Activated naive CD8-positive, alpha-beta T cell treated with anti-CD3 and anti-CD28 coated beads, Interleukin-2, amount 50 U/mL, for 16 hours (primary cell): ENCODE data around the gene SIPA1L3.

Experiments
- DNase-seq: peaks from one replicate; pipeline ENCODE4 v3.0.0-alpha.2; 2020; ENCODE audit warnings: low read depth, low spot score

Gene SIPA1L3

DNA sequence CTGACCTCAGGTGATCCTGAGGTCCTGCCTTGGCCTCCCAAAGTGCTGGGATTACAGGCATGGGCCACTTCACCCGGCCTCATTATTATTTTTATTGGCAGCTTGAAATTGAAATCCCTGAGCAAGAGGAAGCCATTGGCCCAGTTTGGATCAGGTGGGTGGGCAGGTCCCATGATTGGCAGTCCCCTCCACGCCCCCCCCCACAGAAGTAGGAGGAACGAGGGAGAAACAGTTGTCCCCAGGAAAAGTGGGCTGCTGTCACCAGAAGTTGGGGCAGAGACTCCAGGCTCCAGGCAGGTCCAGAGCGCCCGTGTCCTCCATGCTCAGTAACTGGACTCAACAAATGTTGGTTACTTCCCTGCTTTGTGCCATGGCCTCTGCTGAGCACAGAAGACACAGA, 70.4 kb downstream of the SIPA1L3 start:
- no peak for DNase-seq

DNA sequence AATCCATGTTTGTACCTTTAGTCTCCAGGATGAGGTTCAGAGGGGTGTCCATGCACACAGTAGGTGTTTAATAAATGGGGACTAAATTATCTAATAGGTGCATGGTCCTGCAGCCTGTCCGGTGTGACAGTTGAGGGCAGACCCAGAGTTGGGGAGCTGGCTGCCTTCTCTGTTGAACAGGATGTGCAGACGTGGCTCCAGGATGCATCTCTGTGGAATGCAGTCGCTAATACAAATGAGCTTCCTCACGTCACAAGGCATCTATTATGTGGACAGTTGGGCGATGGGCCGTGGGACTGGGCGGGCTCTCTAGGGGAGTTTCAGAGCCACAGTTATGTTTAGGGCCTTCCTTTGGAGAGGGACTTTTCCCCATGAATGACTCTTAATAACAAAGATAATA, 71.0 kb downstream of the SIPA1L3 start:
- DNase-seq = no peak

DNA sequence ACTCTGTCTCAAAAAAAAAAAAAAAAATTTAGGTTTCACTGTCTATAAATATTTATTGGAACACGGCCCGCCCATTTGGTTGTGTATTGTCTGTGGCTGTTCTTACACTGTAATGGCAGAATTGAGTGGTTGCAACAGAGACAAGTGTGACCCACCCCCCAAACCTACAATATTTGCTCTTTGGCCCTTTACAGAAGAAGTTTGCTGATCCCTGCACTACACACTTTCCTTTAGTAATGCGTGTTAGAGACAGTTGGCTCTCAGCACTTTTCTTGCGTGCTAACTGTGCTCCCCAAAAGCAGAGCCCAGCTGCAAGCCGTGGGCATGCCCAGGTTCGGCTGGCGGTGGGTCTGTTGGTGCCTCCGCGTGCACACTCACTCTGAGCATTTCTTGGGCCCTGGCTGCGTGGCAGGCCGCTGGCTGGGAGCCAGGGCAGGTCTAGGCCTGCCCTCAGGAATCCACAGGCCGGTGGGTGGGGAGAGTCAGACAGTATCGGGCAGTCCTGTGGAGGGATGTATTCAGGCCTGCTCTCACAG, 72.6 kb downstream of the SIPA1L3 start:
- no peak for DNase-seq

DNA sequence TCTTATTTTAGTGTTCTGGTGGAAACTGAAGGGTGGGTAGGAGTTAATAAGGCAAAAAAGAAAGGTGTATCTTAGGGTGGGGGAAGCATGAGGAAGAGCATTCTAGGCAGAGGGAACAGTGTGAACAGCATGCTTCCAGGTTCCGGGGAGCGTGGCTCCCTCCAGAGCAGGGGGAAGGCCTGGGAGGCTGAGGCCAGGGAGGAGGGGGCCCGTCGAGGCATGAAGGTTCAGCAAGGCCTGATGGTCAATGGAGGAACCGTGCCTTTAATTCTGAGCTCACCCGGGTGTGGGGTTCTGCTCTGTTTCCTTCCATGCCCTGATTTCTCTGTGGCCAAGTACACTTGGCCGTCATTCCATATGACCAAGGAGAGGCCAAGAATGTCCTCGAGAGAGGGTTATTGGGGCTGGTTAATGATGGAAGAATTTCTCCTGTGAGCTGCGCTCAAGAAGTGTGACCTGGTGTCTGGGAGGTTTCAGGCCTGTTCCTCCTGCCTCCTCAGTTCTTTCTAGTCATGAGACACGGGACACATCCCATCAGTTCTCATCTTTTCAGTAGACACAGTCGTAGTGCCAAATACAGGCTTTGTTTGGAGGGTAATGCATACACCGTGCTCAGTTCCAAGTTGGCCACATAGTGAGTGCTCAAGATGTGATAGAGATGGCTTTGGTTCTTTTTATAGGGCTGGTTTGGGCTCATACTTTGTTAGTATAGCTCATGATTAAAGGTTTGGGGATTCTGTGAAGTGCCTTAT, 73.6 kb downstream of the SIPA1L3 start:
- no peak for DNase-seq

DNA sequence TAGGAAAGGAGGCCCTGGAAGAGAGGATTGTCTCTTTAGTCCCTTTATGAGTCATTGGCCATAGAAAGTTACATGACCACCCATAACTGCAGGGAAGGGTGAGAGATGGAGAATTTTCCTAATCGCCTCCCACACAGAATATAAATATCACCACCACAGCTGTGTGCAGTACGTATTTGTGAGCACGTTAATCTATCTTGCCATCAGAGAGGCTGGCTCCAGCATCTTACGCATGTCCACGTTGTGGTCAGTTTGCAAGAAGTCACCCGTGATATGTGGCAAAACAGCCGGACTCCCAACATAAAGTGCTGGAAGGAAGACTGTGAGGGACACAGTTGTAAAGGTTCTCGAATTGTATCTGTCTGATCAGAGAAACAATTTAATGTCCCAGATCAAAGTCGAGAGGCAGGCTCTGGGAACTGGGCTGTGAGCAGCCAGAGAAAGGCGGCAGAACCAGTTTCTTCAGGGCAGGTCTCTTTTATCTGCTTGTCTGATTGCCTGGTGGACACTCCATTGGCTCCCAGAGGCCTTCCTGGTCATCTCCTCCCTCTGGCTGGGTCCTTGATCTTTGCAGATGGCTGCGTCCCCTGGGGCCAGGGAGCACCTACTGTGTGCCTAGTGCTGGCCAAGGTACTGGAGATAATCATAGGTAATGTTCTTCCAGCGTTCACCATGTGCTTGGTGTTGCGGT, 74.9 kb downstream of the SIPA1L3 start:
- no peak for DNase-seq

DNA sequence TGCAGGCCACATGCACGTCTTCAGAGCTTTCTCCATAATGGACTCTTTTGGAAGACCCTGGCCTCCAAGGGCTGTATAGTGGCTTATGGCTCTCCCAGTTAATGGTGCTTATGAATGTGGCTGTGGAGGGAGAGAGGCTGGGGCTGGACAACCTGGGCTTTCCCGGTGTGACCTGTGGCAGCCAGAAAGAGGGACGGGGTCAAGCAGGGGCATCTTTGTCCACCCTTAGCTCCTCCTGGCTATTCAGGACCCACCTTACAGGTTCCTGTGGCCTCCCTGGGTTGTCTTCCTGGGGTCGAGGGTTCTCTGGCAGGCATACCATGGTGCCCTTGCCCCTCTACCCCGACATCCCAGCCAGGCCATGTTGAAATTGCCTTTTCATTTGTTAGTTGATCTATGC, 75.6 kb downstream of the SIPA1L3 start:
- DNase-seq = no peak

DNA sequence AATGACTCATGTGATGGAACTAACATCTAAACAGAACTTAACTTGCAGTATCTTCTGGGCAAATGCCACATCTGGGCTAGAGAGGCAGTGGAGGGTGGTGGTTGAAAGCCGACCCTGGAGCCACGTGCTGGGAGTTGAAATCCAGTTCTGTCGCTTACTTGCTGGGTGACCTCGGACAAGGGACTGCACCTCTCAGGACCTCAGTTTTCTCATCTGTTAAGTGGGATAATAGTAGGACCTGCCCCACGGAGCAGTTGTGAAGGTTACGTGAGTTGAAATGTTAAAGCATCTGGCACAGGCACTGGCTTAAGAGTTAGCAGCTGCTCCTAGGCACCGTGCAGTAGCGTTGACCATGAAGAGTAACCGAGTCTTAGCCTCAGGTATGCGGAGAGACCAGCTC, 76.1 kb downstream of the SIPA1L3 start:
- no peak for DNase-seq

DNA sequence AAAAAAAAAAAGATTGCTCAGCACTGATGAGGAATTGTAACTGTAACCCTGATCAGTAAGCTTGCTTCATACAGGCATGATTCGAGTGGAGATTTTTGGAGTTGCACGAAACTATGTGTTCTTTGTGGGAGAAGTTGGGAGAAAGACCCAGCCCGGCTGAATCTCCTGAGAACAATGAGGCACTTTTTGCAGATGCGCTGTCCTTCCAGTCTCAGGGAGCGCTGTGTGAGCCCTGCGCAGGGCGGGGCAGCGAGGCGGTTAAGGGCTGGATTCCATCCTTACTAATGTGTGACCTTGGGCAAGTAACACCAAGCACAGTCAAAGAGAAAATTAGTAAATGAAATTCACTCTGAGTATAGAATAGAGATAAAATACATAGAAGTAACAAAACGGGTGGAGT, 76.9 kb downstream of the SIPA1L3 start:
- DNase-seq = no peak

DNA sequence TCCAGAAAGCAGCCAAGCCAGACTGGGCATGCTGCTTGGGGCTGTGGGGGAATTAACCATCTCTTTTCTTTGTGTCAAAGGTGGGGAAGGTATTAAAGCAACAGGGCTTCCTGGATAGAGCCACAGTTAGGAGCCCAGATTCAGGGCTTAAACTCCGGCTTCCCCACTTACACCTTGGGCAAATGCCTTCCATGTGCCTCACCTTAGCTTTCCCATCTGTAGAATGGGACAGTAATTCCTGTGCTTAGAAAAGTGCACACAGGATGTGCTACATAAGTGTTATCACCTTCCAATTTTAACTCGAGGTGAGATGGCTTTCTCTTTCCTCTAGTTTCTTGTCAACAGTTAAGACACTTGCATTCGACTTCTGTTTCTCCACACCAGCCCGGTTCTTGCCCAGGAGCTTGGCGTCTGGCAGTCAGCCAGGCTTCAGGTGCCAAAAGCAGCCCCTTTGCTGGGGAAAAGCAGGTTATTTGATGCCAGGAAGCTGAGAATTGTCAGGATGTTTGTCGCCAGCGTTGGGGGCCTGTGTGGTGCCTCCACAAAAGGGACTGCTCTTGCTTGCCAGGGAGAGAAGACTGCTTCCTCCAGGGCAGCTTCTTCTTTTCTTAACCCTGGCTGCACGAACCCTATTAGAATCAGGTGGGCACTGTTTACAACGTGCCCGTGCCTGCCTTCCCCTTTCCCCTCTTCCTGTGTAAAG, 79.2 kb downstream of the SIPA1L3 start:
- no peak for DNase-seq

DNA sequence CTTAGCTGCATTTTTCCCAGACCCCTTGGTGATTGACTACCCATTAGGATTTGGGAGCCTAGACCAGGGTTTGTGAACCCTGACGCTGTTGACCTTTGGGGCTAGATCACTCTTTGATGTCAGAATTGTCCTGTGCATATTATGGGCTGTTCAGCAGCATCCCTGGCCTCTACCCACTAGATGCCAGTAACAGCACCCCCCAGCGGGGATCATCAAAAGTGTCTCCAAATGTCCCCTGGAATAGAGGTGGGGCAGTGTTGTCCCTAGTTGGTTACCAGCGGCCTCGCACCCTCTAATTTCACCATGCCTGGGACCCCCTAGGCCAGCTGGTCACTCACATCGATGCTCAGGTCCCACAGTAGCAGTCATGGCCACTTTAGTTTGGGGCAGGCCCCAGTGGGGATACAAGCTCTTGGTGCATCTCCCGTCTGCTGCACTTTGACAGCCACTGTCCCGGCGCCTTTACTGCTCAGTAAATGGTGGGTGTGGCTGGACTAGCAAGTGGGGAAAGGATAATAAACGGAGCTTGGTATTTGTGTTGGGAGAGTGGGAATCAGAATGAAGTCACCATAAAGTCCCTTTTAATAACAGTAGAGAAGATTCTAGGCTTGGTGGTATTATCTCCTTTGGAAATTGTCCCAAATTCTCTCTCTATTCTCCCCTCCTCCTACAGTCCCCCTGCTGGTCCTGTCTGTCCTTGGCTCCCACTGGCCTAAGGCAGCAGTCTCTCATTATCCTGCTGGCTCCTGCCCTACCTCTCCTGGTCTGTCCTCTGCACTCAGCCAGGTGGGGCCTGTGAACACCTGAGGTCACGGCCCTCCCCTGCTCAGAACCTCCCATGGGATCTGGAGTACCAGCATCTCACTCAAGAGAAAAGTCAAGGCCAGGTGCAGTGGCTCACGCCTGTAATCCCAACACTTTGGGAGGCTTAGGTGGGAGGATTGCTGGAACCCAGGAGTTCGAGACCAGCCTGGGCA, 80.6 kb downstream of the SIPA1L3 start:
- DNase-seq = no peak

DNA sequence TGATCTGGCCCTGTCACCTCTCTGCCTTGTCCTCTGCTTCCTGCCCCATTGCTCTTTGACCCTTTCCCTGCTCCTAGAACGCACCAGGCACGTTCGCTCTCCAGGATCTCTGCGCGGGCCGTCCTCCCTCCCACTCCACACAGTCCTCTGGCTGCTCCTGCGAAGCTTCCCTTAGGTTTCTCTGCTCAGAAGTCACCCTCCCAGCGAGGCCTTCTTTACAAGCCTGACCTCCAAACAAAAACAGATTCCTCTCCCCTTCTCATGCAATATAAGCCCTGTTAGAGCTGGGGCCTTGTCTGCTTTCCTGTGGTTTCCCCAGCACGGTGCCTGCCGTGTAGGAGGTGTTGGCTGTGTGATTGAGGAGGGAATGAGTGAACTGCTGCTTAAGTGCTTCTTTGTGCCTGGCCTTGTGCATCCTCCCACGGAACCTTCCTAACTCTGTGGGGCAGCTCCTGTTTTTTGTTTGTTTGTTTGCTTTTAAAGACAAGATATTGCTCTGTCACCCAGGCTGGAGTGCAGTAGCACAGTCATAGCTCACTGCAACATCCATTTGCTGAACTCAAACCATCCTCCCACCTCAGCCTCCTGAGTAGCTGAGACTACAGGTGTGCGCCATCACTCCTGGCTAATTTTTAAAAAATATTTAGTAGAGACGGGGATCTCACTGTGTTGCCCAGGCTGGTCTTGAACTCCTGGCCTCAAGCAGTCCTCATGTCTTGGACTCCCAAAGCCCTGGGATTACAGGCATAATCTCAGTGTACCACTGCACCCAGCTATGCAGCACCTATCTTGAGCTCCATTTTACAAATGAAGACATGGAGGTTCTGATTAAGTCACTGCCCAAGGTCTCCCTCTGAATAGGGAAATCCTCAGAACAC, 82.0 kb downstream of the SIPA1L3 start:
- no peak for DNase-seq

DNA sequence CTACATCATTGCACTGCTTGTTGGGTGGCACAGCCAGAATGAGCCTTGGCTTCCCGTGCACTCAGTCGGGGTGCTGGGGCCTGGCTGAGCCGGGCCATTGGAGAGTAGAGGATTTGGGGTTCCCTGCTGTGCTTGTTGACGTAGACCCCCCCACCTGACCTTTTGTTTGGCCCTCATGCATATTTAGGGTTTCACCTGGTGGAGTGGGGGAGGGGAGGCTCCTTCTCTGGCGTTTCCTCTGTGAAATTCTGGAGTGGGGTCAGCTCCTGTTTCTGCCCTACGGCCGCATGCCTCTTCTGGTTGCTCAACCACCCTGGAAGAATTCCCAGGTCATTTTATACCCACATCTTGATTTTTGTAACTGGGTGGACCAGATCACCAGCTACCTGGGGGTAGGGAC, 82.8 kb downstream of the SIPA1L3 start:
- DNase-seq = no peak

DNA sequence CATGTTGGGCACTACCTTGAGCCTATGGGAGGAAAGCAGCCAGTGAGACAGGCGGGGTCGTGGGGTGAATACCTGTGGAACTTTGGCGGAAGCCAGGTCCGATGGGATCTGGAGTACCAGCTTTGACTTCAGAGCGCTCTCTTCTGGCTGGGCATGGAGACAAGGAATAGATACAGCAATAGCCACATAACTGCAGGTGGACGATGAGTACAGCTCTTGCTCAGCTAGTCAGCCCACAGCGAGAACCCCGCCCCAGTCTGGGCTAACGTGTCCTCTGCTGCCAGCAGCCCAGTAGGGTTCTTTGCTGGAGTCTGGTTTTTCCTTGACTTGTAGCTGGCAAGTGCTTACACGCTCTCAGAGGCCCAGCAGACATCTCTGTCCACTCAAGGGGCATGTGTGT, 83.4 kb downstream of the SIPA1L3 start:
- no peak for DNase-seq

DNA sequence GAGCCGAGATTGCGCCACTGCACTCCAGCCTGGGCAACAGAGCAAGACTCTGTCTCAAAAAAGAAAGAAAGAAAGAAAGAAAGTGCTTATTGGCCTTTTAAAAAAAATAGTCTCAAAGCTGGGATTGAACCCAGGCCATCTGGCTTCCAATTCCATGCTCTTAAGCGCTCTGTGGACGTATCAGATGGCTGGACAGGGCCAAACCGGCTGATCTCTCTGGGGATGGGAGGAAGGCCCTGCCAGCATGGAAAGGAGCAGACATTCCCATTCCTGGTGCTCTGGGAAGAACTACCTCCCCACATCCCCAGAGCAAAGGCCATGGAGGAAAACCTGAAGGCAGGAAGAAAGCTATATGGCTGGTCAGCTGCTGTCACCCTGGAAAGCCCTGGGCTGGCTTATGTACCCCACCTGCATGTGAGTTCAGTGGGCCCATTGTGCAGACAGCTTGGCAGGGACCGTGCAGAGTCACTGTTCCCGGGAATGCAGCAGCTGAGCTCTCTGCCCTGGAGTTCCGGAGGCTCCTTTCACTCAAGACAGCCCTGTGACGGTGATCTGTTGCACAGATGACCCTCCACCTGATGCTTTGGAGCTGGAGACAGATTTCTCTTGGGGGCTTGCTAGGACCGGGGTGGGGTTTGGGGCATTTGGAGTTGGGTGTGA, 84.3 kb downstream of the SIPA1L3 start:
- no peak for DNase-seq

DNA sequence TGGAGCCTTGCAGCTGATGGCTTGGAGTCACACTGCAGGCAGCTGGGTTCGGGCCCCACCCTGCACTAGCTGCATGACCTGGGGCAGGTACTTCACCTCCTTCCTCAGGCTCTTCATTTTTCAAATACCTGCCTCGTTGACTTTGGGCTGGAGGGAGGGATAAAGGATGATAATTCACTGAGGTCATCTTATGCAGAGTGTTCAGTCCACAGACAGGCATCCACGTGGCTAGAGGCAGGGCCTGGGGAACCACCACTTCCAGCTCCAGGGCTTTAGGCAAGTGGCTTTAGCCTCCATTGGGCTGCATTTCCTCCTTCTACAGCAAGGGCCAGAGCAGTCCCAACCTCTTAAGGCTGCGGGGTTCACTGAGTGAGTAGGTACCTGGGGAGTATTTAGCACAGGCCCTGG, 84.8 kb downstream of the SIPA1L3 start:
- DNase-seq = no peak

DNA sequence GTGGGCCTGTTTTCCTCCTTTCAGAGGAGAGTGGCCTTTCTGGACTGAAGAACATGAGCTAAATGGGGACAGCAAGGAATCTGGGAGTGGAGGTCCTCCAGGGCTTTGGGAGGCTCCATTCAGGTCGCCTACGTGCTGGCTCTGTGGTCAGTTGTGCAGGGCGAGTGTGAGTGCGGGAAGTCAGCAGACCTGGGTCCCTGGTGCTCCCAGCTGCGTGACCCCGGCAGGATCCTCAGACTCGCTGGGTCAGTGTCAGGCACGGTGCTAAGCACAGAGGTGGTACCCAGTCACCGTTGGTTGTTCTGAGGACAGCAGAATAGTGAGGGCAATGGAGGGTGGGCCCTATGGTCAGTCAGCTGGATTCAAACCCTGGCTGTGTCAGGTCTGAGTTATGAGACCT, 85.8 kb downstream of the SIPA1L3 start:
- no peak for DNase-seq

DNA sequence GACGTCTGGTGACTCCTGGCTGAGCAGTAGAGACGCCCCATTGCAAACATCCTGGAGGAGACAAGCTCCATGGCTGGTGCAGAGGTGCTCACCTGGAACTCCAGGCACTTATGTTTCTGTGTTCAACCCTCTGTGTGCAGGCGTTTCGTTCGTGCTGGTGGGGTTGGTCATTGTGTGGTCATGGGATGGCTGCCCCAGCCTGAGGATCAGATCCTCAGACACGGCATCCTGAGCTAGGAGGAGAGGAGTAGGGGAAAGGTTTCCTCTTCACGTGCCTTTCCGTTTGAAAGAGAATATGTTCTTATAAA, 87.8 kb downstream of the SIPA1L3 start:
- no peak for DNase-seq

DNA sequence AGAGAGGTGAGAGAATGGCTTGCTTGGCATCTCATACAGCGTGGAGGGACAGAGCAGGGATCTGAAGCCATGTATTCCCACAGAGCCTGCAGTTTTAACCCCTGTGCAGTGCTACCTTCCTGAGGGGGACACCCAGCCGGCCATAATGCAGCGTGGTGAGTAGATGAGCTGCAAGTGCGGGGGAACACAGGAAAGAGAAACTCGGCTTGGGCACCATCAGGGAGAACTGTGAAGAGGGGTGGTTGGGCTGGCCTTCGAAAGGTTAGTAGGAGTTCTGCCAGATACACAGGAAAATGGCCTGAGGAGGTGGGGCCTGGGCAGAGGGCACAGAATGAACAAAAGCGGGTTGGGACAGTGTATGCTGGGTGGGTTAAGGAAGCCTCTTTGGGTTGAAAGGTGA, 88.3 kb downstream of the SIPA1L3 start:
- DNase-seq = no peak

DNA sequence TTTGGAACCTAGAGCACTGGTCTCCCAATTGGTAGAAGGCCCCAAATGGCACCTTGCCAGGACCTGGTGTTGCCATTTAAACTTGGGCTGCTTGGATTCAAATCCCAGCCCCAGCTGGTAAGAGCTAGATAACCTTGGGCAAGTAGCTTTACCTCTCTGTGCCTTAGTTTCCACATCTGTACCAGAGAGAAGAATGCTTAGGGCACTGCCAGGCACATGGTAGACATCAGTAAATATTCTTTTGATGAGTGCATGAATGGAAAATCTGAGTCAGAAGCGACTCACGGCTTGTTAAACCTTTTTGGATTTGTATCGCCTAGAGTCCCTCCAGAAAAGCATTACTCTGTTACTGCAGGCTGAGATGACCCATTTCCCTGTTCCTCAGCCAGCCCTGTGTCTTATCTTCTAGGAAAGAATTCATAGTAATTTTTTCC, 90.9 kb downstream of the SIPA1L3 start:
- DNase-seq = no peak

DNA sequence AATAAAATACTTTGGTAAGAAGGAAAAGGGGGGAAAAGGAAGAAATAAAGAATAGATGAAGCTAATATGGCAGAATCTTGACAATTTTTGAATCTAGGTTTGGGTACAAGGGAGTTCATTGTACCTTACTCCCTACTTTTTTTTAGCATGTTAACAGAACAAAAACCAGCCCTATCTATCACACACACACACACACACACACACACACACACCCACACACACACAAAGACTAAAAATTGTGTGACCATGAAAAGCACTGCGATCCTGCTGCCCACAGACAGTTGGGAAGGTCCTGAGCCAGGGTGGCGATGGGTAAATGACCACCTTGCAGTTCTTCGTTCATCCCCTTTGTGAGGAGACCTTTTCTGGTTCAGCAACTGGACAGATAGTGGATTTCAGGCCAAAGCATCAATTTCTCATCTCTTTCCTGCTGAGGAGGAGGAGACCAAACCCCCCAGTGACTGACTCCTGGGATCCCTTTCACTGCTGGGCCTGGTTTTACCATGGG, 91.8 kb downstream of the SIPA1L3 start:
- no peak for DNase-seq
